Measurements from ENCODE around the gene MCM3.

DNA sequence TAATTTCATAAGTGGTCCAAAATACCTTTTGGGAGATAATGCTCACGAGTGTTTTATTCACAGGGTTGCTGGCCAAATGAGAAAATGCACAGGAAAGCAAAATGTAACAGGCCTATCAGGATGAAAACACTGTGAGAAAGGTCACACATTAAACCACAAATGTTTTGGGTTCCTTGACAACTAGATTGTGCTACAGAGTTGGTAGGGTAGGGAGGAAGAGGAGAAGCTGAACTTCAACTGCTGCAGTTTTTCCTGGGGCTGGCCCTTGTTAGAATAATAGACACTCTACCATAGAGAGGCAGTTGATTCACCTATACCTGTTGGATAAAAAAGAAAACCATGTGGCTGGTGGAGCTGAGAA lies 49.3 kb upstream of the MCM3 start:
- TF ChIP-seq, protein P1, sequence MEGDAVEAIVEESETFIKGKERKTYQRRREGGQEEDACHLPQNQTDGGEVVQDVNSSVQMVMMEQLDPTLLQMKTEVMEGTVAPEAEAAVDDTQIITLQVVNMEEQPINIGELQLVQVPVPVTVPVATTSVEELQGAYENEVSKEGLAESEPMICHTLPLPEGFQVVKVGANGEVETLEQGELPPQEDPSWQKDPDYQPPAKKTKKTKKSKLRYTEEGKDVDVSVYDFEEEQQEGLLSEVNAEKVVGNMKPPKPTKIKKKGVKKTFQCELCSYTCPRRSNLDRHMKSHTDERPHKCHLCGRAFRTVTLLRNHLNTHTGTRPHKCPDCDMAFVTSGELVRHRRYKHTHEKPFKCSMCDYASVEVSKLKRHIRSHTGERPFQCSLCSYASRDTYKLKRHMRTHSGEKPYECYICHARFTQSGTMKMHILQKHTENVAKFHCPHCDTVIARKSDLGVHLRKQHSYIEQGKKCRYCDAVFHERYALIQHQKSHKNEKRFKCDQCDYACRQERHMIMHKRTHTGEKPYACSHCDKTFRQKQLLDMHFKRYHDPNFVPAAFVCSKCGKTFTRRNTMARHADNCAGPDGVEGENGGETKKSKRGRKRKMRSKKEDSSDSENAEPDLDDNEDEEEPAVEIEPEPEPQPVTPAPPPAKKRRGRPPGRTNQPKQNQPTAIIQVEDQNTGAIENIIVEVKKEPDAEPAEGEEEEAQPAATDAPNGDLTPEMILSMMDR (IDR thresholded peaks at IDR 0.05; ENCODE audit: low read depth, low read length), result no peak
- no peak for TF ChIP-seq EZH2phosphoT487 (IDR thresholded peaks at IDR 0.05; ENCODE audit: low read depth)

Data from OCI-LY3 (cell line).